ENCODE measurements around the gene COL4A4. TPM values are rescaled to one million over a fixed set of nuclear protein-coding genes. Genes with fewer than 3 reads are reported as not detected.

Gene COL4A4
- total and polyA plus RNA-seq, 2 of the 13 experiments (the other 11 are each of a cell fraction or from before 2014, with no cell fraction given): not detected

DNA sequence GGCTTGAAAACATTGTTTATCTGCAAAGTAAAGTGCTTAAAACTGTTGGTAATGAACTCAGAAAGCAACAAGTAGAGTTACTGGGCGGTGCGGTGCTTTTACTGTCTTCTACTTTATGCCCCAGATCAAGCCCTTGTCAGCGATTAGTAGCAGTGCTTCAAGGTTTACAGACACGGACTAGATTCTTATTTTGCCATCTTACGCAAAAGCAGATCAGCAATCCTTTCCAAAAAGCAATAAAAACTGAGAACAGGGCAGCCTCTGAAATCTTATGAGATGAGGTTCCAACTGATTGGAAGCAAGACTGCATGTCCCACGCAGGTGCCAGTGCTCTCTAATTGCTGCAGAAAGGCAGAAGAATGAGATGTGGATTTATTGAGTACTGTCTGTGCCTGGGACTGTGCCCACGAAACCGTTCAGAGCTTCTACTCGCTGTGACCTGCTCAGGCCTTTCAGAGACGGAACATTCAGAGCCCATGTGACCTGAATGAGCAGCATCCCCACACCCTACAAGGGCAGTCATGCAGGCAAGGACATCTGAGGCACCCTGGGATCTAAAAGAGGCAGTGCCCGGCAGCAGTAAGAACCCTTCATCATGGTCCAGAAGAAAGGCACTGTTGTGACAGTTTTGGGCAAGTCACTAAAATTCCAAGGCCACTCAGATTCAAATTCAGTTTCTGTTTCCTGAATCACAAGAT, 16.1 kb upstream of the COL4A4 start:
- no peaks in the 10 kb centered on the region for H4K20me1 ChIP-seq (ENCODE audit: insufficient read depth, low read length)
- intact Hi-C loops (cut with micrococcal nuclease; ENCODE audit: unreplicated experiment) (no loop called here), in situ Hi-C loops (cut with HindIII; ENCODE audit: extremely low pct_ligation_motif_present, low pct_unique_long_range_greater_than_20kb) (no loop called here)
- no peak overlapping the region for H3K4me3 ChIP-seq (replicated peaks in 1 of 3; ENCODE audit: insufficient read depth in 1 of 3, low read depth in 2 of 3, low read length in 3 of 3)
- H3K27me3 ChIP-seq (ENCODE audit: control insufficient read depth in 1 of 2, insufficient read depth in 2 of 2, low read length in 2 of 2): no peaks in the 10 kb centered on the region
- WGBS (ENCODE audit: low lambda C conversion rate): 40% methylated on average over 10 of the region's 11 CpGs
- no peaks in the 10 kb centered on the region for H3K79me2 ChIP-seq (ENCODE audit: insufficient read depth, low read length)
- no peak; the same call in 2 of the 3 replicates for ATAC-seq
- CTCF ChIA-PET (ENCODE audit: low intra/inter-chr PET ratio, low total read pairs): no interaction called here
- no peak overlapping the region for H3K4me2 ChIP-seq (ENCODE audit: low read depth, low read length)
- no TSS peak for BruUV-seq (replicated peaks)
- H3K9me3 ChIP-seq (ENCODE audit: low read length): no peaks in the 10 kb centered on the region
- no peak for DNase-seq (ENCODE audit: low spot score)
- no peak overlapping the region for H2AFZ ChIP-seq (ENCODE audit: low read length)
- POLR2A ChIA-PET: no interaction called here
- peaks cover 7% of the 10 kb centered on the region for H3K4me1 ChIP-seq (ENCODE audit: insufficient read depth, low read length)
- no peaks in the 10 kb centered on the region for H3K36me3 ChIP-seq (replicated peaks in 1 of 2; ENCODE audit: control insufficient read depth in 1 of 2, insufficient read depth in 2 of 2, low read length in 2 of 2)
- no peak overlapping the region for H3K27ac ChIP-seq (ENCODE audit: extremely low read length, insufficient read depth, low read length)
- no peak overlapping the region for H3K9ac ChIP-seq (ENCODE audit: insufficient read depth, low read depth, low read length)
- FAIRE-seq: no peak
- TF ChIP-seq MEIS1 (CRISPR knock-in tag; IDR thresholded peaks at IDR 0.05; ENCODE audit: borderline replicate concordance) (no peak), KLF16 (CRISPR knock-in tag; IDR thresholded peaks at IDR 0.05) (no peak), ZBTB37 (CRISPR knock-in tag; IDR thresholded peaks at IDR 0.05) (no peak), ETS1 (CRISPR knock-in tag; IDR thresholded peaks at IDR 0.05) (no peak), SMAD9 (CRISPR knock-in tag; IDR thresholded peaks at IDR 0.05) (no peak), ZNF547 (CRISPR knock-in tag; IDR thresholded peaks at IDR 0.05) (no peak), ZNF543 (CRISPR knock-in tag; IDR thresholded peaks at IDR 0.05) (no peak), RBFOX2 (IDR thresholded peaks at IDR 0.05; ENCODE audit: low read depth, low read length) (no peak), THAP7 (CRISPR knock-in tag; IDR thresholded peaks at IDR 0.05) (no peak), MTA1 (CRISPR knock-in tag; IDR thresholded peaks at IDR 0.05; ENCODE audit: borderline replicate concordance) (no peak), FOSL1 (CRISPR knock-in tag; IDR thresholded peaks at IDR 0.05; ENCODE audit: borderline replicate concordance) (no peak), SATB2 (CRISPR knock-in tag; IDR thresholded peaks at IDR 0.05) (no peak)
- TF ChIP-seq, protein P1, sequence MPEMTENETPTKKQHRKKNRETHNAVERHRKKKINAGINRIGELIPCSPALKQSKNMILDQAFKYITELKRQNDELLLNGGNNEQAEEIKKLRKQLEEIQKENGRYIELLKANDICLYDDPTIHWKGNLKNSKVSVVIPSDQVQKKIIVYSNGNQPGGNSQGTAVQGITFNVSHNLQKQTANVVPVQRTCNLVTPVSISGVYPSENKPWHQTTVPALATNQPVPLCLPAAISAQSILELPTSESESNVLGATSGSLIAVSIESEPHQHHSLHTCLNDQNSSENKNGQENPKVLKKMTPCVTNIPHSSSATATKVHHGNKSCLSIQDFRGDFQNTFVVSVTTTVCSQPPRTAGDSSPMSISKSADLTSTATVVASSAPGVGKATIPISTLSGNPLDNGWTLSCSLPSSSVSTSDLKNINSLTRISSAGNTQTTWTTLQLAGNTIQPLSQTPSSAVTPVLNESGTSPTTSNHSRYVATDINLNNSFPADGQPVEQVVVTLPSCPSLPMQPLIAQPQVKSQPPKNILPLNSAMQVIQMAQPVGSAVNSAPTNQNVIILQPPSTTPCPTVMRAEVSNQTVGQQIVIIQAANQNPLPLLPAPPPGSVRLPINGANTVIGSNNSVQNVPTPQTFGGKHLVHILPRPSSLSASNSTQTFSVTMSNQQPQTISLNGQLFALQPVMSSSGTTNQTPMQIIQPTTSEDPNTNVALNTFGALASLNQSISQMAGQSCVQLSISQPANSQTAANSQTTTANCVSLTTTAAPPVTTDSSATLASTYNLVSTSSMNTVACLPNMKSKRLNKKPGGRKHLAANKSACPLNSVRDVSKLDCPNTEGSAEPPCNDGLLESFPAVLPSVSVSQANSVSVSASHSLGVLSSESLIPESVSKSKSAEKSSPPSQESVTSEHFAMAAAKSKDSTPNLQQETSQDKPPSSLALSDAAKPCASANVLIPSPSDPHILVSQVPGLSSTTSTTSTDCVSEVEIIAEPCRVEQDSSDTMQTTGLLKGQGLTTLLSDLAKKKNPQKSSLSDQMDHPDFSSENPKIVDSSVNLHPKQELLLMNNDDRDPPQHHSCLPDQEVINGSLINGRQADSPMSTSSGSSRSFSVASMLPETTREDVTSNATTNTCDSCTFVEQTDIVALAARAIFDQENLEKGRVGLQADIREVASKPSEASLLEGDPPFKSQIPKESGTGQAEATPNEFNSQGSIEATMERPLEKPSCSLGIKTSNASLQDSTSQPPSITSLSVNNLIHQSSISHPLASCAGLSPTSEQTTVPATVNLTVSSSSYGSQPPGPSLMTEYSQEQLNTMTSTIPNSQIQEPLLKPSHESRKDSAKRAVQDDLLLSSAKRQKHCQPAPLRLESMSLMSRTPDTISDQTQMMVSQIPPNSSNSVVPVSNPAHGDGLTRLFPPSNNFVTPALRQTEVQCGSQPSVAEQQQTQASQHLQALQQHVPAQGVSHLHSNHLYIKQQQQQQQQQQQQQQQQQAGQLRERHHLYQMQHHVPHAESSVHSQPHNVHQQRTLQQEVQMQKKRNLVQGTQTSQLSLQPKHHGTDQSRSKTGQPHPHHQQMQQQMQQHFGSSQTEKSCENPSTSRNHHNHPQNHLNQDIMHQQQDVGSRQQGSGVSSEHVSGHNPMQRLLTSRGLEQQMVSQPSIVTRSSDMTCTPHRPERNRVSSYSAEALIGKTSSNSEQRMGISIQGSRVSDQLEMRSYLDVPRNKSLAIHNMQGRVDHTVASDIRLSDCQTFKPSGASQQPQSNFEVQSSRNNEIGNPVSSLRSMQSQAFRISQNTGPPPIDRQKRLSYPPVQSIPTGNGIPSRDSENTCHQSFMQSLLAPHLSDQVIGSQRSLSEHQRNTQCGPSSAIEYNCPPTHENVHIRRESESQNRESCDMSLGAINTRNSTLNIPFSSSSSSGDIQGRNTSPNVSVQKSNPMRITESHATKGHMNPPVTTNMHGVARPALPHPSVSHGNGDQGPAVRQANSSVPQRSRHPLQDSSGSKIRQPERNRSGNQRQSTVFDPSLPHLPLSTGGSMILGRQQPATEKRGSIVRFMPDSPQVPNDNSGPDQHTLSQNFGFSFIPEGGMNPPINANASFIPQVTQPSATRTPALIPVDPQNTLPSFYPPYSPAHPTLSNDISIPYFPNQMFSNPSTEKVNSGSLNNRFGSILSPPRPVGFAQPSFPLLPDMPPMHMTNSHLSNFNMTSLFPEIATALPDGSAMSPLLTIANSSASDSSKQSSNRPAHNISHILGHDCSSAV (CRISPR knock-in tag; IDR thresholded peaks at IDR 0.05; ENCODE audit: borderline replicate concordance): no peak

Data from HepG2 (cell line).